Loucy (cell line): ENCODE results near the gene UQCC2.

ENCODE experiments used
- H2AFZ ChIP-seq: fragments of 200-600 bp; sonication (generic); 2 replicates; pipeline ENCODE4 v1.6.0; 2016; ENCODE audit warnings: antibody characterized with exemption, mild to moderate bottlenecking, low read length, moderate library complexity
- H3F3A ChIP-seq: fragments of 200-600 bp; 2 replicates; pipeline ENCODE4 v1.6.0; 2016; ENCODE audit warnings: antibody characterized with exemption, low read depth, mild to moderate bottlenecking
- H3K27me3 ChIP-seq: fragments of 200-600 bp; sonication (generic); 2 replicates; pipeline ENCODE4 v1.6.1; 2014; ENCODE audit warnings: low read length, mild to moderate bottlenecking; ENCODE audit not compliant: insufficient read depth, poor library complexity, severe bottlenecking
- H3K36me3 ChIP-seq: fragments of 200-600 bp; sonication (generic); 2 replicates; pipeline ENCODE4 v1.6.1; 2016; ENCODE audit warnings: low read length; ENCODE audit not compliant: insufficient read depth
- H3K4me1 ChIP-seq: fragments of 200-600 bp; sonication (generic); 2 replicates; pipeline ENCODE4 v1.5.1; 2014; ENCODE audit warnings: low read length, mild to moderate bottlenecking; ENCODE audit not compliant: insufficient read depth, poor library complexity, severe bottlenecking
- H3K4me2 ChIP-seq: fragments of 200-600 bp; sonication (generic); 2 replicates; pipeline ENCODE4 v1.6.0; 2014; ENCODE audit warnings: antibody characterized with exemption, low read length, low read depth, mild to moderate bottlenecking; ENCODE audit not compliant: poor library complexity, severe bottlenecking
- H3K4me3 ChIP-seq: fragments of 200-600 bp; sonication (generic); 2 replicates; pipeline ENCODE4 v1.5.1; 2014; ENCODE audit warnings: low read length, mild to moderate bottlenecking, mixed read lengths; ENCODE audit not compliant: poor library complexity, severe bottlenecking
- H3K79me2 ChIP-seq: fragments of 200-600 bp; sonication (generic); 2 replicates; pipeline ENCODE4 v1.6.1; 2014; ENCODE audit warnings: low read length; ENCODE audit not compliant: insufficient read depth
- H3K9ac ChIP-seq: fragments of 200-600 bp; sonication (generic); 2 replicates; pipeline ENCODE4 v1.6.0; 2014; ENCODE audit warnings: mild to moderate bottlenecking, low read depth, low read length, moderate library complexity; ENCODE audit not compliant: poor library complexity, severe bottlenecking
- H3K9me2 ChIP-seq: fragments of 200-600 bp; sonication (generic); replicated peaks from 2 replicates; pipeline ENCODE4 v1.6.1; 2016; ENCODE audit warnings: low read depth, low read length, mixed read lengths
- H3K9me3 ChIP-seq: fragments of 200-600 bp; sonication (generic); 2 replicates; pipeline ENCODE4 v1.6.1; 2014; ENCODE audit warnings: mild to moderate bottlenecking, antibody characterized with exemption, low read length, low read depth; ENCODE audit not compliant: insufficient read depth
- H4K20me1 ChIP-seq: fragments of 200-600 bp; sonication (generic); 2 replicates; pipeline ENCODE4 v1.6.0; 2014; ENCODE audit warnings: antibody characterized with exemption, low read length, mild to moderate bottlenecking; ENCODE audit not compliant: insufficient read depth, poor library complexity, severe bottlenecking
- CTCF ChIP-seq: fragments of 200-600 bp; sonication (generic); conservative IDR thresholded peaks from 2 replicates; pipeline ENCODE4 v1.5.1; 2014; ENCODE audit warnings: mild to moderate bottlenecking, antibody characterized with exemption, low read length
- EZH2phosphoT487 ChIP-seq: fragments of 200-600 bp; IDR thresholded peaks from 2 replicates; pipeline ENCODE4 v1.6.1; 2018; ENCODE audit warnings: antibody characterized with exemption, mild to moderate bottlenecking, moderate library complexity, borderline replicate concordance

Gene UQCC2

GRCh38 chr6:33689148-33689494 is 22.4 kb downstream of the UQCC2 start:
- no peaks in the 10 kb centered on the region for H3K27me3 ChIP-seq
- peaks cover 84% of the 10 kb centered on the region; the same call in 1 of the 2 replicates for H3K36me3 ChIP-seq

GRCh38 chr6:33688451-33689147 is 22.9 kb downstream of the UQCC2 start:
- Histone ChIP-seq H3K36me3 (peaks cover 81% of the 10 kb centered on the region; the same call in 1 of the 2 replicates), H3K4me3 (no peak overlapping the region), H3K4me1 (no peaks in the 10 kb centered on the region), H2AFZ (no peak overlapping the region), H3K79me2 (no peaks in the 10 kb centered on the region), H3K9me2 (no peaks in the 10 kb centered on the region), H3K9me3 (no peaks in the 10 kb centered on the region), H4K20me1 (no peaks in the 10 kb centered on the region), H3F3A (no peaks in the 10 kb centered on the region), H3K27me3 (no peaks in the 10 kb centered on the region), H3K9ac (no peak overlapping the region), H3K4me2 (no peak overlapping the region)
- no peak for TF ChIP-seq CTCF
- no peak for TF ChIP-seq EZH2phosphoT487

More at GRCh38 chr6:33689148-33689494, 22.4 kb downstream of the UQCC2 start:
- no peaks in the 10 kb centered on the region for H3K9me2 ChIP-seq
- H3F3A ChIP-seq = no peaks in the 10 kb centered on the region
- H3K4me1 ChIP-seq = no peaks in the 10 kb centered on the region
- no peak overlapping the region for H3K4me2 ChIP-seq
- no peak overlapping the region for H2AFZ ChIP-seq
- H3K4me3 ChIP-seq = no peak overlapping the region
- H3K9ac ChIP-seq = no peak overlapping the region
- TF ChIP-seq EZH2phosphoT487 = no peak
- TF ChIP-seq CTCF = no peak
- H3K9me3 ChIP-seq = no peaks in the 10 kb centered on the region
- no peaks in the 10 kb centered on the region for H3K79me2 ChIP-seq
- no peaks in the 10 kb centered on the region for H4K20me1 ChIP-seq

- Histone ChIP-seq H3K36me3 (peaks cover 80% of the 10 kb centered on the region; the same call in 1 of the 2 replicates), H4K20me1 (no peaks in the 10 kb centered on the region), H3K9me2 (no peaks in the 10 kb centered on the region), H3F3A (no peaks in the 10 kb centered on the region), H3K9me3 (no peaks in the 10 kb centered on the region), H3K4me2 (no peak overlapping the region), H3K4me3 (no peak overlapping the region), H3K79me2 (no peaks in the 10 kb centered on the region), H2AFZ (no peak overlapping the region), H3K4me1 (no peaks in the 10 kb centered on the region), H3K27me3 (no peaks in the 10 kb centered on the region), H3K9ac (no peak overlapping the region)
- TF ChIP-seq CTCF = no peak
- TF ChIP-seq EZH2phosphoT487 = no peak
These were observed 23.5 kb downstream of the UQCC2 start for GRCh38 chr6:33688006-33688405.
